Ectodermal cell (in vitro differentiated cells): ENCODE data around the gene NCOA6. TPM values are rescaled to one million over a fixed set of nuclear protein-coding genes. Genes with fewer than 3 reads are reported as not detected.

Experiments used
- H3K27ac ChIP-seq: 2 replicates; pipeline ENCODE4 v1.7.0; 2013; ENCODE audit warnings: mild to moderate bottlenecking, low read depth, low read length; ENCODE audit not compliant: insufficient read depth, poor library complexity, severe bottlenecking
- H3K27me3 ChIP-seq: 2 replicates; pipeline ENCODE4 v1.7.0; 2013; ENCODE audit warnings: mild to moderate bottlenecking, low read length; ENCODE audit not compliant: insufficient read depth, control insufficient read depth, poor library complexity, severe bottlenecking
- H3K36me3 ChIP-seq: one replicate; pipeline ENCODE4 v1.7.0; 2013; ENCODE audit warnings: low read length; ENCODE audit not compliant: control insufficient read depth, insufficient read depth
- H3K4me1 ChIP-seq: one replicate; pipeline ENCODE4 v1.7.0; 2013; ENCODE audit warnings: low read length; ENCODE audit not compliant: control insufficient read depth, insufficient read depth
- H3K4me3 ChIP-seq: 2 replicates; pipeline ENCODE4 v1.7.0; 2013; ENCODE audit warnings: low read depth, low read length, control low read depth; ENCODE audit not compliant: insufficient read depth
- H3K9me3 ChIP-seq: 2 replicates; pipeline ENCODE4 v1.7.0; 2013; ENCODE audit warnings: mild to moderate bottlenecking, low read length, moderate library complexity; ENCODE audit not compliant: control insufficient read depth
- WGBS, 2 experiments: methylation state at CpG; one replicate each; pipeline ENCODE4 v1.1.7; 2013; ENCODE audit warnings: missing lambda C conversion rate in 2 of 2; 5-methylcytosine and 5-hydroxymethylcytosine counted together
- polyA plus RNA-seq, 4 experiments: library from polyadenylated mRNA; stranded (reverse); fragments of 50-300 nt; gene quantifications; one replicate each; pipeline ENCODE4 v1.2.3, GENCODE V29; 2013

Gene NCOA6
- 38.3 TPM for polyA plus RNA-seq (2013, experiment 1 of 4)
- polyA plus RNA-seq (2013, experiment 2 of 4): 40.7 TPM
- polyA plus RNA-seq (2013, experiment 3 of 4): 34.2 TPM
- 32.0 TPM for polyA plus RNA-seq (2013, experiment 4 of 4)

DNA sequence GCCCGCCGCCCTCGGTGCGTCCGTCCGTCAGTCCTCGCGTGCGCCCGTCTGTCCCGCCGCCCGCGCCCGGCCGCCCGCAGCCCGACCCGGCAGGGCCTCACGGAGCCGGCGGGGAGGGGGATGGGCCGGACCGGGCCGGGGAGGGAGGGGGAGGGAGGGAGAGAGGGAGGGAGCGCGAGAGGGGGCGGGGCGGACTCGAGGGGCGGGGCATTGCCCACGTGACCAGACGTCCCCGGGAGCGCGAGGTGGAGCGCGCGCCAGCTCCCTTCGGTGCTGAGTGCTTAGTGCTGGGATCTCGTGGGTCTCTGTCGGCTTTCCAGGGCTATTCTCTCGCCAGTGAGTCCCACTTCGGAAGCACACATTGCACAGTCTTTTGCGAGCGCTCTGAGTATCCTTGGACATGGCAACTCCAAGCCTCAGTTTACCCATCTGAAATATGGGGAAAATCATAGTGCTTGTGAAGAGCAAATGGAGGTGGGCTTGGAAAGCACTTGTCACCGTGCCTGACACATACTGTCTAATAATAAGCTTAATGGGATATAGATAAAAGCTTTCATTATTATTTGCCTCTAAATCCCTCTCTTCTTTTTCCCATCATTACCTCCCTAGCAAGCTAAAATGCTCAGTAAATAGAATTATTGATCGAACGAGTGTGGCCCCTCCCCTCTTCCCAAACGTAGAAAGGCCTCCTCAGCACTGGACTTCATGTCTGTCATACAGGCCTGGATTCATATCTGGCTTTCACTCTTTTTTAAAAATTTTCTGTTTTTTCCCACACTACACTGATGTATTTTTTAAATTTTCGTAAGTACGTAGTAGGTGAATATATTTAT, at the start of gene NCOA6:
TSS of gene NCOA6 (minus strand) at position 122 of the 833 bp plus-strand sequence. CDS start 43,296 bp downstream, outside the sequence.
- no peaks in the 10 kb centered on the region for H3K9me3 ChIP-seq
- H3K27ac ChIP-seq: peak within 1 kb of the TSS; percentile 61
- 13% methylated on average over 40 to 52 of the region's 52 CpGs for WGBS, 2 experiments
- H3K4me1 ChIP-seq: peaks cover 4% of the 10 kb centered on the region
- H3K27me3 ChIP-seq: no peaks in the 10 kb centered on the region
- peak within 1 kb of the TSS; percentile 75 for H3K4me3 ChIP-seq
- no peaks in the 10 kb centered on the region for H3K36me3 ChIP-seq

DNA sequence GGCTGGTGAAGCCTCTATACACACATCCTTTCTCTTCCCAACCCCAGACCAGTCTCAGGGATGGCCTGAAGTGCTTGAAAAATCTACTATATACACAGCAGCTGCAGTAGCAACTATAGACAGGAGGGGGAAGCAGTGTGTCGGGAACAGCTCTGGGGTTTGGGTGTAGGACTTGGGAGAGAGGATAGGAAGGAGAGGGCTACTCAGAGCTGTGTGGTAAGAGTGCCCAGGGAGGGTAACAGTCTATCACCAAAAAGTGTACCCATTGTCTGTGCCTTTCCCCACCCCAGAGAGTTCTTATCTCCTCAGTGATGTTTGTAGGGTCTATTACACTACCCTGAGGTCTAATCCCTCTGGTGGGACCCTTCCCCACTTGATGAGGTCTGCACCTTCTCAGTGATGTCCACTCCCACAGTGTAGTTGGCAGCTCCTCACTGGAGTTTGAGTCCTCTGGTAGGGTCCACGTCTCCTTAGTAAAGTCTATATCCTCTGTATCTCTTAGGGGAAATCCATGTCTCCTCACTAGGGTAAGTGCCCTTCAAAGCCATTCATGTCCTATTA, 48.7 kb upstream of the NCOA6 start:
- Histone ChIP-seq H3K4me1 (peaks cover 4% of the 10 kb centered on the region), H3K27ac (no peak overlapping the region), H3K36me3 (no peaks in the 10 kb centered on the region), H3K9me3 (no peaks in the 10 kb centered on the region), H3K27me3 (peaks cover 29% of the 10 kb centered on the region), H3K4me3 (no peak overlapping the region)
- WGBS, 2 experiments: 35 to 42% methylated on average over 2 of the region's 2 CpGs

- WGBS, 2 experiments: 78 to 83% methylated on average over 3 of the region's 3 CpGs
Measured at GRCh38 chr20:34873583-34874093, 48.2 kb upstream of the NCOA6 start.

GRCh38 chr20:34872622-34873224, 47.3 kb upstream of the NCOA6 start, which contains the start of gene GGT7:
Gene GGT7, minus strand, starts transcription at chr20:34872856. Its CDS starts 41 bp downstream, at chr20:34872815.
- peaks cover 25% of the 10 kb centered on the region for H3K27me3 ChIP-seq
- peaks cover 4% of the 10 kb centered on the region for H3K4me1 ChIP-seq
- no peaks in the 10 kb centered on the region for H3K9me3 ChIP-seq
- 4% methylated on average over 52 of the region's 52 CpGs for WGBS, 2 experiments
- H3K27ac ChIP-seq: no peak within 1 kb of the TSS
- peak within 1 kb of the TSS; percentile 64 for H3K4me3 ChIP-seq
- no peaks in the 10 kb centered on the region for H3K36me3 ChIP-seq

More at GRCh38 chr20:34873583-34874093, 48.2 kb upstream of the NCOA6 start:
- Histone ChIP-seq H3K27me3 (peaks cover 29% of the 10 kb centered on the region), H3K9me3 (no peaks in the 10 kb centered on the region), H3K27ac (no peak overlapping the region), H3K4me3 (no peak overlapping the region), H3K36me3 (no peaks in the 10 kb centered on the region), H3K4me1 (peaks cover 4% of the 10 kb centered on the region)

DNA sequence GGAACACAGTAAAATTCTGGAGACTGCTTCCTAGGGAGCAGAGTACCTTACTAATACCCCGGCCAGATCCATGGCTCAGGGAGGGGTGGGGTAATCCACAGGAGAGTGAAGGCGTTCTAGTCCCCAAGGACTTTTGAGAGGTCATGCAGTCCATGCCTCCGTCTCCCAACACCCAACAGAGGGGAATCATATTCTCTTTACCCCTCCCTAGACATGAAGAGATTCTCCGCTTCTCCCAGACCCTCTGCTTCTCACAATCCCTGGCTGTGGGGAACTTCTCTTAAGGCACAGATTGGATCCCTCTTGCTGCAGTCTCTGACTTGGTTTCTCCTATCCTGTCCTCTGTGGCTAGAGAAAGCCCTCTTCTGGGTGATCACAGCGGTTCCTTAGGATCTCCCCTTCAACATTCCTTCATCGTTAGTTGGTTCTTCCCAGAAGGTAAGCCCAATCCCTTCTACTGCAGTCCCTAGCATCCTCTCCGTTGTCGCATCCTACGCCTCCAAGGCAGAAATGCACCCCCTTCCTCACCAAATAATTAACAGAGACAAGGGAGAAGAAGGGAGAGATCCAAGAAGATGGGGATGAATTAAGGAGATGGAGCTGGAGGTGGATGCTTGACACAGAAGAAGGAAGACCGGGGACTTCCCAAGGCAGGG, 46.6 kb upstream of the NCOA6 start:
- peak overlapping the region; percentile 64 for H3K4me3 ChIP-seq
- peaks cover 18% of the 10 kb centered on the region for H3K27me3 ChIP-seq
- WGBS, 2 experiments: 38 to 41% methylated on average over 9 to 10 of the region's 10 CpGs
- H3K9me3 ChIP-seq: no peaks in the 10 kb centered on the region
- H3K4me1 ChIP-seq: peaks cover 4% of the 10 kb centered on the region
- no peaks in the 10 kb centered on the region for H3K36me3 ChIP-seq
- no peak overlapping the region for H3K27ac ChIP-seq

- WGBS, 2 experiments: 90% methylated on average over 7 of the region's 7 CpGs
- H3K4me1 ChIP-seq: peaks cover 4% of the 10 kb centered on the region
- H3K27me3 ChIP-seq: peaks cover 12% of the 10 kb centered on the region
- no peaks in the 10 kb centered on the region for H3K36me3 ChIP-seq
- H3K9me3 ChIP-seq: no peaks in the 10 kb centered on the region
- H3K4me3 ChIP-seq: peak overlapping the region; percentile 64
- no peak overlapping the region for H3K27ac ChIP-seq
Measured at GRCh38 chr20:34871320-34871926, 46.0 kb upstream of the NCOA6 start.

- Histone ChIP-seq H3K36me3 (peaks cover 10% of the 10 kb centered on the region), H3K27me3 (no peaks in the 10 kb centered on the region), H3K4me3 (no peak overlapping the region), H3K4me1 (no peaks in the 10 kb centered on the region), H3K9me3 (no peaks in the 10 kb centered on the region), H3K27ac (no peak overlapping the region)
- WGBS, 2 experiments: 93 to 94% methylated on average over 5 of the region's 5 CpGs
Measured at GRCh38 chr20:34864216-34864615, 38.8 kb upstream of the NCOA6 start.

GRCh38 chr20:34863421-34863965, 38.0 kb upstream of the NCOA6 start:
- no peak overlapping the region for H3K4me3 ChIP-seq
- H3K36me3 ChIP-seq: peaks cover 10% of the 10 kb centered on the region
- H3K9me3 ChIP-seq: no peaks in the 10 kb centered on the region
- H3K4me1 ChIP-seq: no peaks in the 10 kb centered on the region
- no peak overlapping the region for H3K27ac ChIP-seq
- whole genome bisulfite sequencing, 2 experiments: 87 to 89% methylated on average over 32 of the region's 32 CpGs
- no peaks in the 10 kb centered on the region for H3K27me3 ChIP-seq

GRCh38 chr20:34862724-34863123, 37.3 kb upstream of the NCOA6 start:
- Histone ChIP-seq H3K4me1 (no peaks in the 10 kb centered on the region), H3K36me3 (peaks cover 10% of the 10 kb centered on the region), H3K27ac (no peak overlapping the region), H3K9me3 (no peaks in the 10 kb centered on the region), H3K4me3 (no peak overlapping the region), H3K27me3 (no peaks in the 10 kb centered on the region)
- 93 to 94% methylated on average over 12 of the region's 12 CpGs for WGBS, 2 experiments
